ENCODE data around the gene FSTL4.
A peak's percentile ranks its signal among the peaks of the same experiment; 100 is the strongest.

The FSTL4 gene

DNA sequence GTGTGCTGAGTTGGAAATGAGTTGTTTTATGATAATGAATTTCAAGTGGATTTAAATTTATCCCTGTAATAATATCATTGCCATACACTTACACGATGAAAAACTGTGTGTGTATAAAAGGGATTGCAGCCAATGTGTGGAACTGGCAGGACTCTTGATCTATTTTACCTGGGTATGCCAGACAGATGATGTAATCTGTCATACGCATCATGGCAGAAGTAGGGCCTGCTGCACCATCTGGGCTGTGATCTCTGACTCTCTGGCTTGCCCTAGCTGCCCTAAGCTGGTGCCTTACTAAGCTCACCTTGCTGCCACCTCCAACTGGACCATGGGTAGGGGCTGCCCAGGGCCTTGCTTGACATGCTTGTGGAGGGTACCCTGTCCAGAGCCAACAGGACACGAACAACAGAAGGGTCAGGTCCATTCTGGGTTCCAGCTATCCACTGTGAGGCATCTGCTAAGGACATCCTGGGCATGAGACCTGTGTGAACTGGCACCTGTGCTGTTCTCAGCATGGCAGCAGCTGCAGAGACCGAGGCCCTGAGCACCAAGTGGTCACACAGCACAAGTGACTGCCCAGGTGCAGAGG lies 184.2 kb downstream of the FSTL4 start:
- no peak for DNase-seq (ENCODE audit: low read depth in 2 of 2)

GRCh38 chr5:133427121-133427777 lies 185.1 kb downstream of the FSTL4 start:
- no peak for DNase-seq (ENCODE audit: low read depth in 2 of 2)

DNA sequence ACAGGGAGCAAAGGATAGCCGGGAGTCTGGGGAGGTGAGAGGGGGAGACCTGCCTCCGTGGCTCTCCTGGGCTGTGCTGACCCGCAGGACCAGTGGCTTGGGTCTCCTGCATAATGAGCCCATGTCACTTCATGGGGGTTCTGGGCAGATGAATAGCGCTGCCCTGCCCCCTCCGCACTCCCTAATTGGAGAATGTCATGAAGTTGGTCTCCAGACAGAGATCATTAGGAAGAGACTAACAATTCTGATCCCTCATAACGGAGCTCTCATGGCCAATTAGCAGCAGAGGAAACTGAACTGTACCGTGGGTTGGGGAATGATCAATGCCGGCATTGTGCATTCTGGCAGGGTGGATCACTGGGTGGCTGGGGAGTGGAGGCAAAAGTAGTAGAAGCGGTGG lies 186.1 kb downstream of the FSTL4 start:
- no peak for DNase-seq (ENCODE audit: low read depth in 2 of 2)

DNA sequence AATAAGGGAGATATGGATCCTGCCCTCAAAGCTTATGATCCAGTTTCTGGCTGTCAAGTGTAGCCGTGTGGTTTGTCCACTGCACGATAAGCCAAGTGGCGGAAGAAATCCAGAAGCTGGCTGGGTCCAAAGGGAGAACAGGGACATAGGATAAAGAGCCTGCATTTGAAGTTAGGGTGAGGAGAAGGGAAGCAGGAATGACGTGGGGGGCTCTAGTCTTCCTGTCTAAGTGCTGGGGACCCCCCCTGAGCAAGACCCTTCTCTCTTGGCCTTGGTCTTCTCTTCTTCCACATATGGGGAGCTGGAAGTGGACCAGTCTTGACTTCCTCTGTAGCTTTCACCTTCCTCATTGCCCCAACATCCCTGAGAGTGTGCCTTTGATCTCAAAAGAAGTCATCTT lies 186.6 kb downstream of the FSTL4 start:
- DNase-seq (ENCODE audit: low read depth in 2 of 2): no peak

GRCh38 chr5:133425222-133425621 lies 187.1 kb downstream of the FSTL4 start:
- no peak for DNase-seq (ENCODE audit: low read depth in 2 of 2)

DNA sequence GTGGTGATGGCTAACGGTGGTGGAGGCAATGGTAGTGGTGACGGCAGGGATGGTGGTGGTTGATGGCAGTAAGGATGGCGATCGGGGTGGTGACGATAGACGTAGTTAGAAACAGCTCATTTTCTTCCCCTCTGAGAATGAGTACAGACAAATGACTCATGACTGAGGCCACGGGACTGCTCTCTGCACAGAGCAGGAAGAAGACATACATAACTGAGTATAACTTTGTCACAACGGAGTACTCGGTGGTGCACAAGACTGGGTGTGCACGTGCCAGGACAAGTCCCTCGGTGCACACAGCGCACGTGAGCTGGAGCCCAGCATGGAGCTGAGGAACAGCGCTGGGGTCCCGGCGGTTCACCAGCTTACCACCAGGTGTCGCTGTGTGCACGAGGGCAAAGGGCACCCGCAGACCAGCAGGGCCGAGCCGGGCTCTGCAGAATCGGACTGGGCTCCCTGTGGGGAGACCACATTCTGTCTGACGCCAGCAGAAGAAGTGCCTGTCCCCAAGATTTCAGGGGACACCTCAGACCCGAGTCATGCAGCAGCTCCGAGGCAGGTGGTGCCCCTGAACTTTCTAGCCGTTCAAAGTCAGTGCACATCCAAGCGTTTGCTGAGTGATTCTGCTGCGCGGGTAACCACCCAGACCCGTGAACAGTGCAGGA lies 188.6 kb downstream of the FSTL4 start:
- DNase-seq (ENCODE audit: low read depth in 2 of 2): peak; percentile 24 to 37

GRCh38 chr5:133423011-133423617 lies 189.2 kb downstream of the FSTL4 start:
- DNase-seq (ENCODE audit: low read depth in 2 of 2): no peak

- no peak for DNase-seq (ENCODE audit: low read depth in 2 of 2)
Observed at GRCh38 chr5:133421806-133422205, 190.5 kb downstream of the FSTL4 start.

DNA sequence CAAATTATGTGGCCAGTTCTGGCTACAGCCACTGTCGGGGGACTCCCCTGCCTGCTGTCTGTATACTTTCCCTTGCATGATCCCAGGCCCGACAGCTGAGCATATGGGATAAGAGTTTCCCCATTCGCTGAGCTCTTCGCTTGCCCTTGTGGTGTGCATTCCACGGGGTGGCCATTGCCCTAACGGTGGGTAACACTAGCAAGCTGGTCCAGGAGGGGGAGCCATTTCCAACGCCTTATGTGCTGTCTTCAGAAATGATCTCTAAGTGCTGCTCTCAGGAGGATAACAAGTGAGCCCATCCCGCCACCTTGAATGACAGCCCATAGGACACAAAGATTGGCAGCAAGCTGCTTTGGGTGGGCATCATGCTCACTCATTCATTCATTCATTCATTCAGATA lies 190.9 kb downstream of the FSTL4 start:
- DNase-seq (ENCODE audit: low read depth in 2 of 2): no peak

DNA sequence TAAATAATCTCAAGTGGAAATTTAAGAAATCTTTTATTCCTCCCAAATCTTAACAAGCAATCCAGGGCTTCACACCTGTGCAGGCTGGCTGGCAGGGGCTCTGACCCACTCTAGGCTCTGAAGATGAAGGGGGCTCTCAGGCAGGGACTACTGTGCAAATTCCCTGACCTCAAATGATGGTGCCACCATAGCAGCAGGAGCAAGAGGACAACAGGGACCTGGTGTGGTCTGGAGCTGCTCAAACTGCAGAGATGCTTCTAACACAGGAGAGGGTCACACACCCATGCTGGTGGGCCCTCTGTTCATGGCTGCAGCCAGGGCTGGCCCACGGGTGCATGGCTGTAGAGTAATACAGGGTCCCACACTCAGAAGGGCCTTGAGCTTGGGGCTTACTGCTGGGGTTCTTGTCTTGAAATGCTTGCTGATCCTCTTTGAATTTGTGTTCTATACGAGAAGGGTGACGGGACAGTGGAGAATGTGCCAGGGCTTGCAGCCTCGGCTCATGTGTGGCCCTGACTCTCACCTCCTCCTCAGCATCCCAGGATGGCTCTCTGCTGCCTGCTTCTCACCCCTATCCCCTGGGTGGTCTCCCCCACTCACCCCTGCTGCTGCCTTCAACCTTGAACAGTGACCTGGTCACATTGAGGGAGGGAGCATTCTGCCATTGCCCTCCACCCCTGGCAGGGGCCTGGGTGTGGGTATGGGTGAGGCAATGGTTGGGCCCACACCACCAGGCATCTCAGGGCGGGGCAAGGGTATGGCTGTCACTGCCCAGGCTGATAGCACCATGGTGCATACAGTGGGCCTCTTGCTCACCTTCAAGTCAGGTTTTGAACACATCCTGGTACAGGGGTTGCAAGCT lies 191.7 kb downstream of the FSTL4 start:
- DNase-seq (ENCODE audit: low read depth in 2 of 2): no peak

DNA sequence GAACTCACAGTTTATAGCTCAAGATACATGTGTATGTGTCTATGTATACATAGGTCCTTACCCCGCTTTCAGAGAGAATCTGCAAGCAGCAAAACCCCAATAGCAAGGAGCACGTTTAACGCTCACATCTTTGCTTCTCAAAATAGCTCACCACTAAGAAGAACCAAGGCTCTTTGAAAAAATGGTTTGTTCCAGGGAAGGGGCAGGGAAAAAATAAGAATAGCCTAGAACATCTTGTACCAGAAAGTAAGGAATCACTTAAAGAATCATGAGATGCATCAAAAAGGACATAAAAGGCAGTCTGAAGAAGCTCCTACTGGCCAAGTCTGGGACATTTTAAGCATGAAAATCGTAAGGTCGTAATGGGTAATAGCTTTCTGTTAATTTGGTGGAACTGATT lies 196.4 kb downstream of the FSTL4 start:
- DNase-seq (ENCODE audit: low read depth in 2 of 2): no peak

DNA sequence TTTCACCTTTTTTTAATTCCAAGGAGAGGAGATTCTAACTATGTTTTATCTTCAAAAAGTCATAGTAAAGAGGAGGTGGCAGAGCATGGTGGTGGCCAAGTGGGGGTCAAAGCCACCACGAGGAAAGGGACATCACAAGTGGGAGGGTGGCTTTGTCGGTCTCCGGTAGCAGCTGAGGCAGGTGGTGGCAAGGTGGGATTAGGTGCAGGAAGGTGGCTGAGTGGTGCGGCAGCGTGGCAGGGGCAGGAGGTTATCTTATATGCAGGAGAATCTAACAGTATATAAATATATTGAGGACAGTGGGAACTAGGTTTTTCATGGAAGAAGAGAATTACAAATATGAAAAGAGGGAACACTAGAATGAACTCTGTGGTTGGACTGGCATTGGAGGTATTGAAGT lies 196.8 kb downstream of the FSTL4 start:
- DNase-seq (ENCODE audit: low read depth in 2 of 2): no peak

DNA sequence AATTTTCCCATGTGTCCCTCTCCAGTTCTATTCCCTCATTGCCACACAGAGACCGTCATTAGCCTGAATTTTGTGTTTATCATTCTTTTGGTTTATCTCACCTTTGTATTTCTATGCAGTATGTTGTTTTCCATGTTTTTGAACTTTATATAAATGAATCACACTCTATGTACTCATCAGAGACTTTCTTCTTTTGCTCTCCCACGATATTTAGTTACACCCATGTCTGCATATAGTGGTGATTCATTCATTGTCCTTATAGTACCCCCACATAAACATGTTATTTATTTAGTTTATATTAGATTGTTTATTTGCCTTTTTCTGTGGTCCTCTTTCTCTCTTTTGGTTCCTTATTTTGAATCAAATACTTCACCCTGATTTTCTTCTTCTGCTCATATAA lies 199.7 kb downstream of the FSTL4 start:
- no peak for DNase-seq (ENCODE audit: low read depth in 2 of 2)

DNA sequence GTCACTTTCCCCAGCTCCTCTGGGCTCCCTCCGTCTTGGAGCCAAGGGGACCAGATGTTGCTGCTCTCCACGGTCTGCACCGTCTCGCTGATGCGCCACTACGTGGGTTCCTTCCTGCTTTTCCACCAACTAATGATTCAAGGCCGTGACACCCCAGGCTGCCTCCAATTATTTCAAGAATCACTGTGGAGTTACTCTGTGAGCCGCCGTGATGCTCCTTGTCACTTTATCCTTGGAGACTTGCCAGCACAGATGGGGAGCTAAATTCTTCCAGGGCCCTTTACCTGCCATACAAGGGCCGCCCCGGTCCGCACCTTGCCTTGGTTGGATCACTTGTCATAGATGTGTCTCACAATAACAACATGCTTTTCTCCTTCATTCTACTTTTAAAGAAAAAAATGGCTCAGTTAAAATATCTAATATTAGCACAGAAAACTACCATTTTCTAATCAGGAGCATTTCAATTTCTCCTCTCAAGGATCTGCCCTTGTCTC lies 202.0 kb downstream of the FSTL4 start:
- no peak for DNase-seq (ENCODE audit: low read depth in 2 of 2)

- no peak for DNase-seq (ENCODE audit: low read depth in 2 of 2)
Observed at GRCh38 chr5:133409210-133409674, 203.1 kb downstream of the FSTL4 start.

GRCh38 chr5:133408322-133408721 lies 204.0 kb downstream of the FSTL4 start:
- DNase-seq (ENCODE audit: low read depth in 2 of 2): no peak

GRCh38 chr5:133406977-133407632 lies 205.2 kb downstream of the FSTL4 start:
- DNase-seq (ENCODE audit: low read depth in 2 of 2): no peak

DNA sequence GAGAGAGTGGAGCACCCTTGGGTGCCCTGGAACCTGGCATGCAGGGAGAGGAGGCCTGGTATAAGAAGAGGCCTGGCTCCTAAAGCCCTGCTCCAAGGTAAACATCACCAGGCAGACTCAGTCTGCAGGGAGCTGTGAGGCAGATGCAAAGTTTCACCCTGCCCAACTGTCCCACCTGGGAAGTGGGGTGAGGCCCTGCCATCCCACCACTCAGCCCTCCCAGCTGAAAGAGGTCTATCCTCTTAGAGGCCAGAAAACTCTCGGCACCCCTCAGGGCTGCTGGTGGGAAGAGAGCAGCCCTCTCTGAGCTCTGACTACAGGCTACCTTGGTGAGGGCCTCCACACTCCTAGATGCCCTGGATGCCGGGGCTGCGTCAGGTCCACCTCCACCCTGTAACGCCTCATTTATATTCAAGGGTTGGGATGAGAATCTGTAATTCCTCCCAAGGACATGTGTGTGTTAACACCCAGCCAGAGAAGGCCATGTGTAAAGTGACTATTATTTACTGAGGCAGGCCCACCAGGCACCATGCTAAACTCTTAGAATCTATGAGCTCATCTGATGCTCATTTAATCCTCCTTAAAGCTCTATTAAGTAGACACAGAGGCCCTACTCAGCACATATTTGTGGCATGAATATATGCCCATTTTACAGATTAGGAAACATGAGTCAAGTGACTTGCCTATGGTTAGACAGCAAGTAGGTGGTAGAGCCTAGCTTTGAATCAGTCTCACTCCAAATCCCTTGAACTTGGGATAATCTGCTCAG lies 205.9 kb downstream of the FSTL4 start:
- DNase-seq (ENCODE audit: low read depth in 2 of 2): no peak

GRCh38 chr5:133405275-133406034 lies 206.9 kb downstream of the FSTL4 start:
- no peak for DNase-seq (ENCODE audit: low read depth in 2 of 2)

DNA sequence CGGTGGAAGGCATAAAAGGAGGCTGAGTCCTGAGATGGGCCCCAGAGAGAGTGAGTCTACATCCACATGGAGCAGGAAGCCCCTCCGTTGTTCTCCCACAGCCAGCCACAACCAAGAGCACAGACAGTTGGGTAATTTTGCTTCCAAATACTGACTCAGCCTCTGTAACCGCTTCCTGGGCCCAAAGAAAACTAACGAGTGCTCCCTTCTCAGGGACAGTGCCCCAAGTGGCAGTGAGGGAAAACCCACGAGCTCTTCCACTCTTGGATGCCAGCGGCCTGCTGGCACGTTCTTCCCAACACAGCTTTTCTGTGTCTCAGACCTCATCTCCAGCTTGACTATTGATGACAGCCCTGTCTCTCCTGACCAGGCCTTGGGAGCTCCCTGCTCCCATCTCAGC lies 207.6 kb downstream of the FSTL4 start:
- no peak for DNase-seq (ENCODE audit: low read depth in 2 of 2)
